ENCODE measurements around the gene UAP1.

The UAP1 gene

DNA sequence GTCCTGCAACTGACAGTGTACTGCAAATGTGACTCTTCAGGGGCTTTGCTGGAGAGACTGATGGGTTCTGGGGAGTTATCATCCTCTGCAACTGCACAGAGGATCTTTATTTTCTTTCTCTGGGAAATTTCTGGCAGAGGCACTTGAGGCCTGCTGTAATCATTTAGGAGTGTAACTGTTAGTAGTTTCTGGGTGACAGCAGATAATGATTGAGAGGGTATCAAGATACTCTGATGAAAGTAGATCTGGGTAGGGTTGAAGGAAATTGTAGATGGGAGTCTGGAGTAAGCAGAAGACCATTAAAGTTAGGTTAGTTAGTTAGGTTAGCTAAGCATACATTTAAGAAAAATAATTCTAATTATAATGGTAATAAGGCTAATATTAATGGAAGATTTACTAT, 59.7 kb downstream of the UAP1 start:
- DNase-seq, result no peak

DNA sequence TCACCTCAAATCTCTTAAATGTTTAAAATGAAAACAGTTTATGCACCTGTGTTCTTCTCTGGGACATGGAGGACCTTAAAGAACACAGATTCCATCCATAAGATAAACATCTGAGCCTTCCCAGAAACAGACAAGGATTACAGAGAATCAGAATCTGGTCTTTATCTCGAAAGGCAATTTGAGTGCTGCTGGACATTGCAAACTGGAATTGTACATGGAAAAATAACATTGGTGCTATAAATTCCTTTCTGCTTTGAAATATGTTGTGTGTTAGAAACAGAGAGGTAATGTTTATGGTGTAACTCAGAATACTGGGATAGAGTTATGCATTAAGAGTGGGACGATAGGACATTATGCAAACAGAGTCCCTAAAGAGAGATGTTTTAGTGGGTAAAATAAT, 64.2 kb downstream of the UAP1 start:
- no peak for DNase-seq

DNA sequence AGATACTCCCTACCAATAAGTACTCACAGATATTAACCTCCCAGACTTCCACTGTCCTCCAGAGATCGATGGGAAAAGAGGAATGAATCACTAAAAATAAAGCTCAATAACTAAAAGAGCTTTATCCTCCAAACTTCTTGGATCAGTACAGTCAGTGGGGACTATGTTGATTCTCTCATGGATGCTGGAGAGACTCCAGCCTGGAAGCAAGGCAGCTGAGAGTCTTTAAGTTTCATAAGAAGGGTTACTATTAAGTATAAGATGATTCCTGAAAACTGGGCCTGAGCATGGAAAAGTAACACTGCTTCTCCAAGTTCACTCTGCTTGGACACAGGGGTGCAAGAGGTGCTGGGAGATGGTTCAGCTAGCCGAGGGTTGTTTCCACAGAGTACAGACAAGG, 64.6 kb downstream of the UAP1 start:
- no peak for DNase-seq

DNA sequence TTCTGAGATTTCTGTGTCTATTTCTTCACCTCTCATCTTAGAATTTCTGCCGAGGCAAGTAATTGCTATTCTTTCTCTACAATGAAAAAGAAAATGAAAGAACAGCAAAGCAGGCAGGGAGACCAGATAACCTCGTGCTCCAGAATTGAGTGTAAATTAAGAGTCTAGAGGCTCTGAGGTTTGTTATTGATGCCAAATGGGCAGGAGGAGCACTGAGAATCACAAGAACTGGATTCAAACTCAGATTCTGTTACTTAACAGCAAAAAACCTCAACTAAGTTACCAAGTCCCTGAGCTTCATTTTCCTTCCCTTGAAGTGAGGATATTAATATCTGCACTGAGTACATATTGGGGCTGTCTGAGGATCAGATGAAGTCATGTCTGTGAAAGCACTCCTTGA, 65.2 kb downstream of the UAP1 start:
- DNase-seq, result no peak

DNA sequence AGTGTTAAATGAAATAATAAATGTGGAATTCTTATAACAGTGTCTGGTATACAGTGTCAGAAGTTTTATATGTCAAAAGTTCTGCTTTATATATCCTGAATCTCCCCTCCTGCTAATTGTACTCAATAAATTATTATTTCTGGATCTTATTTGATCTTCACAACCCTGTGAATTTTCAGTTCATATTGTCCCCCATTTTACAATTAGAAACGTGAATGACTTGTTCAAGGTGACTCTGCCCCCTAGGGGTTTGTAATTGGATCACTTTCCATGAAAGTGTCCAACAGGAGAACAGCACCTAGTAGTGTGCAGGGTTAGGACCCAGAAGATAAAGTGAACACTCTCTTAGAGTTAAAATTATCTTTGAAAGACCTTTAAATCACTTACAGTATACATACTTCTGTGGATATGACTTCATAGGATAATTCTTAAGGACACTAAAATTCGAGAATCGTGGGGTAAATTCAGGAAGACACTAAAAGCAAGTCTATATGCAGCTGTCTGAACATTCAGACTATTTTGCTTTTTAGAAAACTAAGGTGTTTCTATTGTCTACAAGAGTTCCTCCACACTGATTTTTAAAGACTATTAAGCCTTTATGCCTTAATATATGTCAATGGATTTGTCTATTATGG, 66.3 kb downstream of the UAP1 start:
- DNase-seq, result no peak

DNA sequence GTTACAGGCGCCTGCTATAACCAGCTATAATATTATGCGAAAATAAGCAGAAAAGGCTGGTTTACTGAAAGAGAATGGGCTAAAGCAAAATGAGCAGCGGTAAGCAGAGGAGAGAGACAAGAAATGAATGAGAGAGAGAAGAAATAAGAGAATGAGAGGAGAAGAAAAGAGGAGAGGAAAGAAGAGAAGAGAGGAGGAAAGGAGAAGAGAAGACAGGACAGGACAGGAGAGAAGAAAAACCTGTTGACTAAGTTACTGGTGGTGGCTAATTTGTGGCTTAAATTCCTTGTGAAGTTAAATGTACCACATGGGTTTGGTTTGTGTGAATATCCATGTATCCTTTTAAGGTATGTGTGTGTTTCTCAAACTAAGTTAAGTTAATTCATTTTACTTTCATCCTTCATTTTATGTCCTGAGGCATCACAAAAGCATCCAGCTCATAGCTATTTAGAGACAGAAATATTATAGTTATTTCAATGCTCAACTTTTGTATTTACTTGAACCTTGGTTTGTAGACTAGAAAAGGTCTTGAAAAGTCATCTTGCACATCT, 67.6 kb downstream of the UAP1 start:
- DNase-seq, result no peak

DNA sequence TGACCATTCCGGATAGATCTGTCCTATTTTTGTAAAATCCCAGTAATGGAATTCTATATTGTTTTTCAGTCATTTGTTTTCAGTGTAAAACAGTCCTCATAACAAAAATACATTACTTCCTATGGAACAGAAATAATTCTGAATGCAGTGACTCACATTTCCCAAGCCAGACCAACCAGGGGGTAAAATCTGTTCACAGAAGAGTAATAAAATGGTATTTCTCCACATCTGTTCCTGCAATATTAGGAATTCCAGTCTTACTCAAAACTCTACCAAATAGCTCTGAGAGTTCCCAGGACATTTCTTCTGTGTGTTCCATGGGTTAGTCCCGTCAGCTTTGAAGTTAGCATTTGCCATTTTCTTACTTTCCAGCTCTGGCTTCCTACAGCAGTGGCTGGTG, 68.1 kb downstream of the UAP1 start:
- DNase-seq, result no peak

DNA sequence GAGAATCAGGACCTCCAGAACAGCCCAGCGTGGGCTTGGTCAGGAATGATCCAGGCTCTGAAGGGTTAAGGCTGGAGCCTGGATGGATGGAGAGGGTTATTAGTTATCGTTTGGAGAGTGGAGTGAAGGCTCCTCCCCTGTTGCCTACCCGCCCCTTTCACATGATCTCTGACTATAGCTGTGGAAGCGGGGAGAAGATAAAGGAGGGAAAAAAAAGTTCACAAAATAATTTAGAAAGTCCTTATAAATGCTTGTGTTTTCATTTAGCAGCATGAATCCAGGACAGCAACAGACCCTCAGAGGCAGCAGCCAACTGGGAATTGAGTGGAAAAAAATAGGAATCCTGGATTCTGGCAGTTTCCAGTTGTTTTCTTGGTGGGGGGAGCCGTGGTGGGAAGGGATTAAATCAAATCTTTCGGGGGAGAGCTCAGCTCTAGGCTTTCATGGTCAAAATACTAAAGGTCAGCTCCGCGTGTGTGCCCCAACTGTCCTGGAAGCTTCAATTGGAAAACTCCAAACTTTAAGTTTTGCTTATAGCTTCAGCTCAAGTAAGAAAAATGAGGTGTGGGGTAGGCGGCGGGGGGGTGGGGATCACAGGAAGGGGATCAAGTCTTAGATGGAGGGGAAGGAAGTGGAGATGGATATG, 70.1 kb downstream of the UAP1 start:
- DNase-seq, result no peak

DNA sequence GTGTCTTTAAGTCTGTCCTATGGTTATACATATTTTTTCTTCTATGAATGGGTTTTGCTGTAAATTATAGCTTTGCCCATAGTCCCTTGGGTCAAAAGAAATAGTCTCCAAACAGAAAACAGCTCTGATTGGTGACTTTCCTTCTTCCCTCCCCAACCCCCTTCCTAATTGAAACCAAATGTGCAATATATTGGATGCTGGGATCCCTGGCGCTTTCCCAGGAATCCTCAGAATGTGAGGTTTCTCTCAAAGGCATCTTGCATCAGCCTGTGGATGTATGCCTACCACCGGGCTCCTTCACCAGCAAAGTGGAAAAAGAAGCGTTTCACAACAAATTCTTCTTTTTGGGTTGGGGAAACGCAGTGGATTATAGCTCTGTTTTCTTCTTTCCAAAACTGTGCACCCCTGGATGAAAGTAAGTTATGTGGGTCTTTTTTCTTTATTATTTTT, 70.7 kb downstream of the UAP1 start, which contains the start of gene DDR2:
TSS of gene DDR2 (plus strand) at position 248 of the 450 bp plus-strand sequence. CDS start 86,600 bp downstream, outside the sequence.
- no peak for DNase-seq

DNA sequence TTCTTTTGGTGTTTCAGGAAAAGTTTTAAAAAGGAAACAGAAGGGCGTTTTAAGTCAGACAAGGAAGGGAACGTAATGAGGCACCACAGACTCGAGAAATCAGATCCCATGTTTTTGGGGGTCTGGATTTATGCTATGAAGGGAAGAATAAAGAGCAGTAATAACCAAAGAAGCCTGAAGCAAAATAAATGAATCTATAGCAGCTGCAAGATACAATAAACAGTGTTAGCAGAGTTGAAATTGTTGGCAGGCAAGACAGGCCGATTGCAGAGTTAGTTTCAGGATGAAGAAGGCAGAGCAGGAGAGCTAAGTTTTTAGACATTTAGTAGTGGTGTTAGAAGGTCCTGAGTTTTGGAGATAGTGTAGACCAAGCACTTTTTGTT, 71.2 kb downstream of the UAP1 start:
- no peak for DNase-seq

DNA sequence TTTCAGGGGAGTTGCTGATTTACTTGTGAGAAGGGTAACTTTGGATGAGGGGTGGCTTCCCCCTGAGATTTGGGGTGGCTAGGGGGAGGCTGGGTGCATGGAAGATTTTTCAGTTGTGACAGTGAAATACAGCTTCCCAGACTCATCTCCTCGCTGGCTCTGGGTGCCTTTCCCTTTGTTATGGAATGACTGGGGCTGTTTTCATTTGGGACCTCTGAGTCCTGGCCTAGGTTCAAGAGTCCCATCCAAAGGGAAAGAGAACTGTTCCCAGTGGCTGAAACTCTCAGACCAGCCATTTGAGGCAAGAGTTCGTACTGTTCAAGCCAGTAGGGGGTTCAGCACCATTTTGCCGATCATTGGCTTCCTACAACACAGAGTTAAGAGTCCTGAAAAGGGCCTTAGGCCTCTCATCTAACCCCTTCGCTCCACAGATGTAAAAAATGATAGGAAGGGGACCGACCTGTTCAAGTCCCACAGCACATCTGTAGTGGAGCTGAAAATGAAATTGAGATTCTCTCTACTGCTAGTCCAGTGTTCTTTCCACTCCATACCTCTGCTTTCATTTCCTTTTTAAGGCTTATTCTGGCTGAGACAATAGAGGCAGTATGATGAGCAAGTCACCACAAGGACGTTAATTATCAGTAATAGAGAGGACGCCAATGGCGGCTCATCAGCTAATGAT, 71.7 kb downstream of the UAP1 start:
- DNase-seq, result no peak

DNA sequence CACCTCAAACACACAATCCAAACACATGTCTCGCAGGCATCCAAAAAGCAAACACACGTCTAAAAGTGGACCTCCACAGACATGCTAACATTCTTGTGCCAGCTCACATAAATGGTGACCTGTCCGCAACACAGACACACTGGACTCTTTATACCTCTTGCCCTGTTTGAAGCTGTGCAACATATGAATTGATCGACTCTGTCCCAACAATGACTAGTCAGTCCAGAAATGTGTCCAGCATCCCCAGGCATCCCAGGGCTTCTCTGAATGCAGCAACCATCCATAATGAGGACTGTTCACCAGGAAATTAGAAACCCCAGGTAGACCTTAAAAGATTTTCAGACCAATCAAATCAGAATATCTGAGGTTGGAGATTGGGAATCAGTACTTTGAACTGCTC, 73.9 kb downstream of the UAP1 start:
- no peak for DNase-seq

DNA sequence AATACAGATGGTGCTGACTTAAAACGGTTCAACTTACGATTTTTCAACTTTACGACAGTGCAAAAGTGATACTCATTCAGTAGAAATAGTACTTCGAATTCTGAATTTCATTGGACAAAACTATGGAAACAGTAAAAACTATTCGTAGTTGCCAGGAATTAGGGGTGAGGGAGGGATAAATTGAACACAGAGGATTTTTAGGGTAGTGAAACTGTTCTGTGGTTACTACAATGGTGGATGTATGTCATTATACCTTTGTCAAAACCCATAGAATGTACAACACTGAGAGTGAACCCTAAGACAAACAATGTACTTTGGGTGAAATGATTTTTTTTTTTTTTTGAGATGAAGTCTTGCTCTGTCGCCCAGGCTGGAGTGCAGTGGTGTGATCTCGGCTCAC, 78.2 kb downstream of the UAP1 start:
- no peak for DNase-seq

DNA sequence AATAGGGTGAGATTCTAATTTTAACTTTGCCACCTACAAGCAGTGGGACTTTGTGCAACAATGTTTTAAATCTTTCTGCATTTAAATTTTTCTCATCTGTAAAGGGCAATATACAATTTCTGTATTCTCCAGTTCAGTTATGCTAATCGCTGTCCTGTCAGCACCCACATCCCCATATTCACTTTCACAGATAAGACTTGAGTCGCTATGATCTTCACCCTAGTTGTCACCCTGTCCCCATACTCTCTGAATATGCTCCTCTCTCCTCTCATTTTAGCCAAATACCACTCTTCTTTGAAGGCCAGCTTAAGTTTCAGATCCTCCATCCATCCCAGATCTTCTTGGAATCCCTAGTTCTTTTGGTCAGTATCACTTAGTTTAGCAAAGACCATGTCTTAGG, 79.6 kb downstream of the UAP1 start:
- no peak for DNase-seq

DNA sequence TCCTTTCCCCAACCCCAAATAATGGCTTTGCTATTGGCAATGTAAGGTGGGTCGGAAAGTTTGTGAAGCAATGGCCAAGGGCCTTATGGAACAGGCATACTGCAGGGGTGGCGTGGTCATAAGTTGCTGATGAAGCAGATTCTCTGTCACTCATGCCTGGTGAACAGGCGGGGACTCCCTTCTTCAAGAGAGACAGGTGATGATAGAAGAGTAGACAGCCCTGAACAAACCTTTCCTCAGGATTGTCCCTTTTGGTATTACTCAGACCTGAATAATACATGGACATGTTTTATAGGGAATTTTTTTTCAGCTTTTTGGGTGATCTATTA, 83.4 kb downstream of the UAP1 start:
- DNase-seq, result no peak

DNA sequence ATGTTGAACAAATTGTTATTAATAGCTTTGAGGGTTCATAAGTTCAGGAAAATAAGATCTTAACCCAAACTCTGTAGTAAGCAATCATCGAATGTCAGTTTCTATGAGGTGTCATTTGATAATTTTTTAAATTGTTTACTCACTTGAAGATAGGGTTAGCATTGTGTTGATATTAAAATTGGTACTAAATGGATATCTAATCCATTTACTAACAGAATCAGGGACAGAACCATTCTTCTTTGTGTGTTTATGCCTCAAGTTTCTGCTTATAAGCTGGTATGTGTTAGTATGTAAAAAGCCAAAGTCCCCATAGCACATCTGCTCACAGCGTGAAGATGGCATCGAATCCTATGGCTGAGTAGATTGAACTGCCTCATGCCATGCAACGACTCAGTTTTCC, 84.1 kb downstream of the UAP1 start:
- no peak for DNase-seq

DNA sequence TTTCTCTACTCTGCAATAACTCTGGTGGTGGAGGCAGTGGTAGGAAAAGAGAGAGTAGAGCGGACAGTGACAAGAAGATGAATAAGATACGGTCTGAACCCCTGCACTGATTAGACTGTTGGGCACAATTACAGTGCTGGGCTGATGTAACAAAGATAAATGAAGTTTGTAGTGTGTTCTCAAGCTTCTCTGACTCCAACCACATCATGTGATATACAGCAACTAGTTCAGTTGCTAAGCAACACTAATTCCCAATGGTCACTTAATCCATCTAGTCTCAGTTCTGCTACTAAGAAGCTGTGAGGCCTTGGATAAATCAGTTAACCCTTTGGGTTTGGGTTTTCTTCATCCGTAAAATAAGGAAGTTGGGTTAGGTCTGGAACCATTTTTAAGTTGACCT, 88.1 kb downstream of the UAP1 start:
- DNase-seq, result no peak
